Right atrium auricular region (tissue), 2 donors: Measurements from ENCODE around the gene BTN1A1. TPM values are rescaled to one million over a fixed set of nuclear protein-coding genes. Genes with fewer than 3 reads are reported as not detected.

Experiments used
- DNase-seq: peaks from one replicate; pipeline ENCODE4 v3.0.0-alpha.2; 2019; ENCODE audit warnings: low spot score
- H3K27ac ChIP-seq, 2 donors: fragments of 200-600 bp; sonication (generic); 1 replicate in 1 of 2; 2 replicates in 1 of 2; pipeline ENCODE4 v1.5.1; 2016 to 2019
- H3K27me3 ChIP-seq, 2 donors: fragments of 200-600 bp; sonication (generic); one replicate each; pipeline versions ENCODE4 v1.5.1 to v1.6.0; 2017 to 2019
- H3K36me3 ChIP-seq: fragments of 200-600 bp; sonication (generic); one replicate; pipeline ENCODE4 v1.5.1; 2016
- H3K4me1 ChIP-seq, 2 donors: fragments of 200-600 bp; sonication (generic); one replicate each; pipeline versions ENCODE4 v1.5.1 to v1.6.0; 2017 to 2019
- H3K4me3 ChIP-seq, 2 donors: fragments of 200-600 bp; sonication (generic); 1 replicate in 1 of 2; 2 replicates in 1 of 2; pipeline ENCODE4 v1.5.1; 2017 to 2019; ENCODE audit warnings: mild to moderate bottlenecking in 1 of 2, moderate library complexity in 1 of 2
- H3K9me3 ChIP-seq, 2 donors: fragments of 200-600 bp; sonication (generic); one replicate each; pipeline ENCODE4 v1.5.1; 2019
- CTCF ChIP-seq, 2 donors: fragments of 200-600 bp; sonication (generic); IDR thresholded peaks; one replicate each; pipeline ENCODE4 v1.5.1; 2019; ENCODE audit warnings: antibody characterized with exemption in 2 of 2
- total RNA-seq, 2 donors: library from RNA; depleted of rRNA; stranded (reverse); fragments of >200 nt; gene quantifications; one replicate each; pipeline ENCODE4 v1.1.0, GENCODE V29; 2016

Gene BTN1A1
- total RNA-seq, 2 donors from 2014 or later = not detected

GRCh38 chr6:26525838-26526237 lies 25.7 kb downstream of the BTN1A1 start:
- DNase-seq = no peak
- Histone ChIP-seq H3K4me3 (no peak overlapping the region), H3K27ac (no peak overlapping the region), H3K27me3 (no peaks in the 10 kb centered on the region), H3K4me1 (peaks cover 0 to 9% of the 10 kb centered on the region in 2 donors), H3K36me3 (no peaks in the 10 kb centered on the region), H3K9me3 (no peaks in the 10 kb centered on the region)
- TF ChIP-seq CTCF (IDR thresholded peaks at IDR 0.05) = no peak

- H3K27me3 ChIP-seq = no peaks in the 10 kb centered on the region
- no peaks in the 10 kb centered on the region for H3K36me3 ChIP-seq
- no peak for TF ChIP-seq CTCF (IDR thresholded peaks at IDR 0.05)
- no peak overlapping the region for H3K27ac ChIP-seq
- peaks cover 0 to 8% of the 10 kb centered on the region in 2 donors for H3K4me1 ChIP-seq
- no peak overlapping the region for H3K4me3 ChIP-seq
- H3K9me3 ChIP-seq = no peaks in the 10 kb centered on the region
- no peak for DNase-seq
Observed at GRCh38 chr6:26526928-26527327, 26.8 kb downstream of the BTN1A1 start.

- no peak for DNase-seq
- TF ChIP-seq CTCF (IDR thresholded peaks at IDR 0.05) = no peak
- peaks cover 0 to 12% of the 10 kb centered on the region in 2 donors for H3K4me1 ChIP-seq
- H3K27ac ChIP-seq = no peak overlapping the region
- no peaks in the 10 kb centered on the region for H3K36me3 ChIP-seq
- no peak overlapping the region for H3K4me3 ChIP-seq
- no peaks in the 10 kb centered on the region for H3K27me3 ChIP-seq
- no peaks in the 10 kb centered on the region for H3K9me3 ChIP-seq
Observed at GRCh38 chr6:26530203-26530602, 30.1 kb downstream of the BTN1A1 start.

- no peaks in the 10 kb centered on the region for H3K9me3 ChIP-seq
- H3K27me3 ChIP-seq = no peaks in the 10 kb centered on the region
- no peak for DNase-seq
- peaks cover 0 to 21% of the 10 kb centered on the region in 2 donors for H3K4me1 ChIP-seq
- H3K4me3 ChIP-seq = no peak overlapping the region
- TF ChIP-seq CTCF (IDR thresholded peaks at IDR 0.05) = no peak
- H3K27ac ChIP-seq = peak overlapping the region; percentile 77 to 88
- no peaks in the 10 kb centered on the region for H3K36me3 ChIP-seq
Observed at GRCh38 chr6:26531897-26532296, 31.8 kb downstream of the BTN1A1 start.

GRCh38 chr6:26532699-26533531 lies 32.8 kb downstream of the BTN1A1 start:
- DNase-seq = peak; percentile 98
- no peak for TF ChIP-seq CTCF (IDR thresholded peaks at IDR 0.05)
- Histone ChIP-seq H3K36me3 (no peaks in the 10 kb centered on the region), H3K27me3 (no peaks in the 10 kb centered on the region), H3K4me3 (peak overlapping the region; percentile 67 to 70), H3K27ac (peak overlapping the region; percentile 77 to 88), H3K4me1 (peaks cover 0 to 23% of the 10 kb centered on the region in 2 donors), H3K9me3 (no peaks in the 10 kb centered on the region)
